A549 (cell line): ENCODE results near the gene KCNIP2. TPM values are rescaled to one million over a fixed set of nuclear protein-coding genes. Genes with fewer than 3 reads are reported as not detected.

Source experiments
- ATAC-seq, 2 experiments: fragments of 200-7000 bp in 1 of 2; fragments of >200 bp in 1 of 2; cut with Nextera tagmentation in 1 of 2; cut with Tn5 transposase in 1 of 2; 3 replicates each; pipeline versions ENCODE4 v1.8.0 to v1.9.1; 2018 to 2020; ENCODE audit warnings: mild to moderate bottlenecking in 1 of 2, moderate library complexity in 1 of 2
- CTCF ChIA-PET: fragments of 300-600 bp; sonication (Branson Sonifier 250); formaldehyde crosslinking; extraction: SDS; loops from one replicate; lab custom pipeline; 2021; ENCODE audit warnings: antibody characterized with exemption, inconsistent platforms; lab: Yijun Ruan, JAX
- POLR2A ChIA-PET: fragments of 350-600 bp; formaldehyde crosslinking; extraction: SDS; loops from one replicate; lab custom pipeline; 2021; ENCODE audit warnings: antibody characterized with exemption, inconsistent platforms; lab: Yijun Ruan, JAX
- DNase-seq, 2 experiments: peaks; one replicate each; pipeline versions ENCODE4 v3.0.0 to v3.0.0-alpha.2; 2011 to 2016; ENCODE audit warnings: low read depth in 1 of 2, low spot score in 1 of 2
- FAIRE-seq: peaks from 2 replicates; lab custom pipeline; 2011; peaks lifted over from hg19 to GRCh38; lab: Jason Lieb, UNC
- H3K27ac ChIP-seq, 2 experiments: fragments of >200 bp; sonication (Bioruptor Twin); formaldehyde crosslinking; 3 replicates each; pipeline ENCODE4 v1.5.1; 2016 to 2017
- H3K4me1 ChIP-seq: fragments of >200 bp; sonication (Bioruptor Twin); formaldehyde crosslinking; 3 replicates; pipeline ENCODE4 v1.6.1; 2016
- H3K4me2 ChIP-seq: fragments of >200 bp; sonication (Bioruptor Twin); formaldehyde crosslinking; 3 replicates; pipeline ENCODE4 v1.6.1; 2016
- H3K4me3 ChIP-seq: fragments of >200 bp; sonication (Bioruptor Twin); formaldehyde crosslinking; 3 replicates; pipeline ENCODE4 v1.5.1; 2016
- H3K9me3 ChIP-seq: fragments of >200 bp; sonication (Bioruptor Twin); formaldehyde crosslinking; 3 replicates; pipeline ENCODE4 v1.6.1; 2016
- CHD4 ChIP-seq: fragments of 200-600 bp; sonication (generic); IDR thresholded peaks from 2 replicates; pipeline ENCODE4 v1.6.1; 2016; ENCODE audit warnings: antibody characterized with exemption, mild to moderate bottlenecking, borderline replicate concordance
- CTCF ChIP-seq: fragments of >200 bp; sonication (Bioruptor Twin); formaldehyde crosslinking; IDR thresholded peaks from 3 replicates; pipeline ENCODE4 v1.5.1; 2016
- E2F6 ChIP-seq: IDR thresholded peaks from 2 replicates; pipeline ENCODE4 v1.6.1; 2012; ENCODE audit warnings: low read depth, borderline replicate concordance
- HDAC2 ChIP-seq: fragments of 200-600 bp; sonication (generic); IDR thresholded peaks from 2 replicates; pipeline ENCODE4 v1.6.1; 2016
- HES2 ChIP-seq: fragments of >200 bp; sonication (Bioruptor Twin); formaldehyde crosslinking; IDR thresholded peaks from 2 replicates; pipeline ENCODE4 v1.6.1; 2016
- HEYL ChIP-seq: fragments of 250-450 bp; sonication (Bioruptor Pico); IDR thresholded peaks from 2 replicates; pipeline ENCODE4 v1.8.0; 2021; ENCODE audit warnings: mild to moderate bottlenecking, moderate library complexity
- HMGXB4 ChIP-seq: fragments of 250-450 bp; sonication (Bioruptor Pico); IDR thresholded peaks from 2 replicates; pipeline ENCODE4 v1.5.0; 2021; ENCODE audit warnings: mild to moderate bottlenecking, moderate library complexity, borderline replicate concordance
- KDM1A ChIP-seq: fragments of 200-600 bp; sonication (generic); IDR thresholded peaks from 2 replicates; pipeline ENCODE4 v1.6.1; 2016; ENCODE audit warnings: low read depth, mild to moderate bottlenecking
- KDM5A ChIP-seq: fragments of 200-600 bp; sonication (generic); IDR thresholded peaks from 2 replicates; pipeline ENCODE4 v1.6.1; 2016; ENCODE audit warnings: antibody characterized with exemption, mild to moderate bottlenecking
- MAX ChIP-seq: IDR thresholded peaks from 2 replicates; pipeline ENCODE4 v1.6.1; 2012
- NPAS2 ChIP-seq: fragments of 250-450 bp; sonication (Bioruptor Pico); IDR thresholded peaks from 2 replicates; pipeline ENCODE4 v1.8.0; 2022; ENCODE audit warnings: mild to moderate bottlenecking, moderate library complexity, borderline replicate concordance
- POLR2A ChIP-seq: IDR thresholded peaks from 2 replicates; pipeline ENCODE4 v1.6.1; 2012; ENCODE audit warnings: mild to moderate bottlenecking, low read length
- RAD21 ChIP-seq, 2 experiments: fragments of >200 bp in 1 of 2; sonication (Bioruptor Twin) in 1 of 2; formaldehyde crosslinking in 1 of 2; IDR thresholded peaks in 1 of 2; conservative IDR thresholded peaks in 1 of 2; 2 replicates in 1 of 2; 3 replicates in 1 of 2; pipeline ENCODE4 v1.6.1; 2012 to 2018; ENCODE audit warnings: inconsistent platforms in 1 of 2
- RARB ChIP-seq: fragments of 250-450 bp; sonication (Bioruptor Pico); IDR thresholded peaks from 2 replicates; pipeline ENCODE4 v1.8.0; 2021; ENCODE audit warnings: mild to moderate bottlenecking, moderate library complexity
- REST ChIP-seq: fragments of 200-600 bp; sonication (generic); IDR thresholded peaks from 2 replicates; pipeline ENCODE4 v1.6.1; 2016; ENCODE audit warnings: antibody characterized with exemption, mild to moderate bottlenecking, moderate library complexity
- SMC3 ChIP-seq: fragments of >200 bp; sonication (Bioruptor Twin); formaldehyde crosslinking; IDR thresholded peaks from 3 replicates; pipeline ENCODE4 v1.6.1; 2018; ENCODE audit warnings: inconsistent platforms
- SREBF2 ChIP-seq: fragments of 450-650 bp; IDR thresholded peaks from 2 replicates; pipeline ENCODE4 v1.6.1; 2014; ENCODE audit warnings: mild to moderate bottlenecking, moderate library complexity
- TFCP2L1 ChIP-seq: fragments of 250-450 bp; sonication (Bioruptor Pico); IDR thresholded peaks from 2 replicates; pipeline ENCODE4 v1.5.0; 2021; ENCODE audit warnings: mild to moderate bottlenecking
- USF2 ChIP-seq: fragments of 450-650 bp; IDR thresholded peaks from 2 replicates; pipeline ENCODE4 v1.6.1; 2014; ENCODE audit warnings: antibody characterized with exemption
- ZFP36 ChIP-seq: fragments of 450-650 bp; IDR thresholded peaks from 2 replicates; pipeline ENCODE4 v1.6.1; 2014; ENCODE audit warnings: borderline replicate concordance; ENCODE audit not compliant: partially characterized antibody
- WGBS: methylation state at CpG from one replicate; pipeline ENCODE4 v1.1.6; 2017; ENCODE audit errors: missing lambda C conversion rate; 5-methylcytosine and 5-hydroxymethylcytosine counted together
- polyA plus RNA-seq, 4 experiments: library from polyadenylated mRNA; depleted of rRNA in 3 of 4; stranded (reverse); fragments of >200 nt; fragmentation: RNase III in 1 of 4; extraction: RNeasy Plus Mini Kit Qiagen cat#74134 plus additional on column Dnase treatment in 1 of 4; gene quantifications; 2 replicates in 3 of 4; 3 replicates in 1 of 4; pipeline ENCODE4 v1.2.3, GENCODE V29; 2011 to 2017

Gene KCNIP2
- polyA plus RNA-seq, 2 of the 4 experiments (the other 2 are of a cell fraction) = 0.88 to 1.3 TPM

- Histone ChIP-seq H3K4me1 (peaks cover 20% of the 10 kb centered on the region), H3K4me3 (no peak overlapping the region), H3K4me2 (no peak overlapping the region), H3K27ac (no peak overlapping the region), H3K9me3 (no peaks in the 10 kb centered on the region)
- no peak for FAIRE-seq
- CTCF ChIA-PET = interaction anchor here (0.6 to 15.4 kb wide), 33 partner anchors 7 to 280 kb away, joined by 3 to 379 read pairs (median 11); partner anchors contain the start of gene OGA
- ATAC-seq = no peak
- POLR2A ChIA-PET = no interaction called here
- no peak for TF ChIP-seq KDM1A
- no peak for TF ChIP-seq RARB (CRISPR knock-in tag)
- TF ChIP-seq NPAS2 (CRISPR knock-in tag) = no peak
- TF ChIP-seq HEYL (CRISPR knock-in tag) = no peak
- TF ChIP-seq RAD21 (conservative IDR thresholded peaks at IDR 0.05 in 1 of 2, IDR thresholded peaks at IDR 0.05 in 1 of 2) = no peak
- no peak for TF ChIP-seq CHD4
- DNase-seq = no peak
These were observed 1.8 kb downstream of the KCNIP2 start for GRCh38 chr10:101841826-101842225.

- ATAC-seq = peak; percentile 78 to 90
- ChIA-PET POLR2A (interaction anchor here (1.0 to 1.4 kb wide), 4 partner anchors 23 to 274 kb away, joined by 3 to 8 read pairs (median 5); partner anchors contain the start of gene OGA), CTCF (interaction anchor here (0.6 to 15.4 kb wide), 70 partner anchors 6 to 651 kb away, joined by 3 to 379 read pairs (median 5); partner anchors contain the start of genes NPM3 and OGA)
- FAIRE-seq = no peak
- peak; percentile 83 to 86 for DNase-seq
- H3K9me3 ChIP-seq = no peaks in the 10 kb centered on the region
- H3K4me2 ChIP-seq = peak overlapping the region; percentile 71
- peak overlapping the region; percentile 38; the same call in 1 of the 3 replicates for H3K4me3 ChIP-seq
- TF ChIP-seq POLR2A (no peak), USF2 (no peak), MAX (peak; percentile 61), REST (peak; percentile 62; the same call in 1 of the 2 replicates), HDAC2 (no peak), HMGXB4 (no peak), SREBF2 (no peak), RAD21 (conservative IDR thresholded peaks at IDR 0.05 in 1 of 2, IDR thresholded peaks at IDR 0.05 in 1 of 2) (peak; percentile 87 to 95), KDM5A (no peak), HES2 (no peak), CTCF (peak; percentile 96), NPAS2 (CRISPR knock-in tag) (no peak), CHD4 (no peak), TFCP2L1 (no peak), E2F6 (peak; percentile 49; the same call in 1 of the 2 replicates), ZFP36 (no peak), SMC3 (peak; percentile 94)
- peak overlapping the region in 1 of 2 experiments; percentile 77; a peak in 3 of 6 replicates for H3K27ac ChIP-seq
- peaks cover 20% of the 10 kb centered on the region for H3K4me1 ChIP-seq
- WGBS = 53% methylated on average over 46 of the region's 46 CpGs
These were observed 2.7 kb downstream of the KCNIP2 start for GRCh38 chr10:101840741-101841453.
